ENCODE data around the gene AK9.

- TF ChIP-seq EZH2 (IDR thresholded peaks at IDR 0.05; ENCODE audit: low read length, unreplicated experiment) (no peak), CTCF (conservative IDR thresholded peaks at IDR 0.05; ENCODE audit: low read depth, low read length) (no peak), EZH2phosphoT487 (IDR thresholded peaks at IDR 0.05; ENCODE audit: borderline replicate concordance, low read length) (no peak)
Measured at GRCh38 chr6:109456710-109457561, 234.1 kb downstream of the AK9 start.

Measured in PC-3 (cell line).